Activated CD8-positive, alpha-beta memory T cell treated with anti-CD3 and anti-CD28 coated beads, Interleukin-2, amount 10 ng/mL, durations not matched to agents 7 days and 5 days (primary cell): ENCODE measurements around the gene SH2B3. TPM values are rescaled to one million over a fixed set of nuclear protein-coding genes. Genes with fewer than 3 reads are reported as not detected.

ENCODE experiments used
- ATAC-seq: fragments of 150-1000 bp; cut with Tn5 transposase; one replicate; pipeline ENCODE4 v1.10.0; 2021; ENCODE audit warnings: moderate library complexity
- CTCF ChIA-PET: fragments of 350-600 bp; sonication (Branson Sonifier 250); formaldehyde crosslinking; loops from one replicate; lab custom pipeline; 2021; ENCODE audit warnings: antibody characterized with exemption; lab: Charles Lee
- DNase-seq: peaks from one replicate; pipeline ENCODE4 v3.0.0-alpha.2; 2020
- H3K27ac Mint-ChIP-seq: one replicate; pipeline ENCODE4 v1.8.0; 2021; ENCODE audit warnings: mild to moderate bottlenecking, mixed read lengths
- H3K27me3 Mint-ChIP-seq: one replicate; pipeline ENCODE4 v1.8.0; 2021; ENCODE audit warnings: mixed read lengths
- H3K36me3 Mint-ChIP-seq: one replicate; pipeline ENCODE4 v1.8.0; 2021; ENCODE audit warnings: mild to moderate bottlenecking, mixed read lengths
- H3K4me1 Mint-ChIP-seq: one replicate; pipeline ENCODE4 v1.8.0; 2021; ENCODE audit warnings: mixed read lengths
- H3K4me3 Mint-ChIP-seq: one replicate; pipeline ENCODE4 v1.8.0; 2021; ENCODE audit warnings: mild to moderate bottlenecking, moderate library complexity, mixed read lengths
- H3K9me3 Mint-ChIP-seq: one replicate; pipeline ENCODE4 v1.8.0; 2022; ENCODE audit warnings: low read depth, mixed read lengths
- total RNA-seq, 2 experiments: library from RNA; stranded (reverse); gene quantifications; one replicate each; pipeline ENCODE4 v1.2.3, GENCODE V29; 2021

SH2B3 gene
- total RNA-seq, 2 experiments from 2014 or later, result 24.9 to 51.3 TPM

GRCh38 chr12:111446631-111447570 is 41.2 kb downstream of the SH2B3 start:
- H3K4me3 Mint-ChIP-seq, result no peak overlapping the region
- no peaks in the 10 kb centered on the region for H3K9me3 Mint-ChIP-seq
- CTCF ChIA-PET, result interaction anchor here (4.2 to 31.7 kb wide), 3 partner anchors 12 to 44 kb away, joined by 38 to 950 read pairs (median 44); partner anchors contain the start of gene SH2B3
- peaks cover 52% of the 10 kb centered on the region for H3K36me3 Mint-ChIP-seq
- H3K27me3 Mint-ChIP-seq, result no peaks in the 10 kb centered on the region
- DNase-seq (peak; percentile 34), ATAC-seq (no peak)
- no peak overlapping the region for H3K27ac Mint-ChIP-seq
- H3K4me1 Mint-ChIP-seq, result peaks cover 80% of the 10 kb centered on the region

- Mint-ChIP-seq H3K4me3 (no peak overlapping the region), H3K9me3 (no peaks in the 10 kb centered on the region), H3K36me3 (peaks cover 52% of the 10 kb centered on the region), H3K27me3 (no peaks in the 10 kb centered on the region), H3K4me1 (peaks cover 72% of the 10 kb centered on the region), H3K27ac (no peak overlapping the region)
- ATAC-seq (no peak), DNase-seq (peak; percentile 34)
- CTCF ChIA-PET, result interaction anchor here (1.0 to 31.7 kb wide), 3 partner anchors 17 to 45 kb away, joined by 3 to 950 read pairs (median 38); partner anchors contain the start of gene SH2B3
Measured at GRCh38 chr12:111447571-111448265, 42.0 kb downstream of the SH2B3 start.

- ATAC-seq (no peak), DNase-seq (peak; percentile 33)
- no peak overlapping the region for H3K27ac Mint-ChIP-seq
- H3K36me3 Mint-ChIP-seq, result peaks cover 48% of the 10 kb centered on the region
- peaks cover 65% of the 10 kb centered on the region for H3K4me1 Mint-ChIP-seq
- CTCF ChIA-PET, result interaction anchor here (1.0 to 31.7 kb wide), 6 partner anchors 10 to 45 kb away, joined by 3 to 950 read pairs (median 6); partner anchors contain the start of gene SH2B3
- H3K4me3 Mint-ChIP-seq, result no peak overlapping the region
- H3K9me3 Mint-ChIP-seq, result no peaks in the 10 kb centered on the region
- no peaks in the 10 kb centered on the region for H3K27me3 Mint-ChIP-seq
Measured at GRCh38 chr12:111448266-111448830, 42.6 kb downstream of the SH2B3 start.

GRCh38 chr12:111448846-111449790 is 43.4 kb downstream of the SH2B3 start:
- Mint-ChIP-seq H3K4me1 (peaks cover 58% of the 10 kb centered on the region), H3K4me3 (no peak overlapping the region), H3K9me3 (no peaks in the 10 kb centered on the region), H3K36me3 (peaks cover 49% of the 10 kb centered on the region), H3K27me3 (no peaks in the 10 kb centered on the region), H3K27ac (peak overlapping the region; percentile 22)
- ATAC-seq (no peak), DNase-seq (peak; percentile 34)
- CTCF ChIA-PET, result interaction anchor here (1.0 to 31.7 kb wide), 7 partner anchors 10 to 118 kb away, joined by 3 to 950 read pairs (median 6); partner anchors contain the start of gene SH2B3

GRCh38 chr12:111450676-111451075 is 45.0 kb downstream of the SH2B3 start:
- Mint-ChIP-seq H3K9me3 (no peaks in the 10 kb centered on the region), H3K36me3 (peaks cover 49% of the 10 kb centered on the region), H3K27ac (no peak overlapping the region), H3K27me3 (no peaks in the 10 kb centered on the region), H3K4me3 (no peak overlapping the region), H3K4me1 (peaks cover 54% of the 10 kb centered on the region)
- ATAC-seq (no peak), DNase-seq (no peak)
- CTCF ChIA-PET, result interaction anchor here (1.0 to 31.7 kb wide), 15 partner anchors 10 to 235 kb away, joined by 3 to 950 read pairs (median 13); partner anchors contain the start of genes ACAD10, BRAP and SH2B3

- no peak overlapping the region for H3K27ac Mint-ChIP-seq
- no peaks in the 10 kb centered on the region for H3K27me3 Mint-ChIP-seq
- H3K4me3 Mint-ChIP-seq, result no peak overlapping the region
- H3K9me3 Mint-ChIP-seq, result no peaks in the 10 kb centered on the region
- H3K4me1 Mint-ChIP-seq, result peaks cover 49% of the 10 kb centered on the region
- no peak for ATAC-seq
- H3K36me3 Mint-ChIP-seq, result peaks cover 51% of the 10 kb centered on the region
- no peak for DNase-seq
- CTCF ChIA-PET, result interaction anchor here (0.8 to 31.7 kb wide), 33 partner anchors 8 to 565 kb away, joined by 3 to 950 read pairs (median 6); partner anchors contain the start of genes ACAD10, BRAP, PHETA1 and SH2B3
Measured at GRCh38 chr12:111451232-111451631, 45.5 kb downstream of the SH2B3 start.

GRCh38 chr12:111451649-111452129 is 46.0 kb downstream of the SH2B3 start:
- CTCF ChIA-PET, result interaction anchor here (0.7 to 31.7 kb wide), 39 partner anchors 8 to 565 kb away, joined by 3 to 950 read pairs (median 5); partner anchors contain the start of genes ACAD10, BRAP, PHETA1 and SH2B3
- no peak overlapping the region for H3K27ac Mint-ChIP-seq
- peaks cover 45% of the 10 kb centered on the region for H3K4me1 Mint-ChIP-seq

GRCh38 chr12:111453071-111453989 is 47.6 kb downstream of the SH2B3 start:
- ATAC-seq (no peak), DNase-seq (no peak)
- H3K27me3 Mint-ChIP-seq, result no peaks in the 10 kb centered on the region
- H3K4me3 Mint-ChIP-seq, result no peak overlapping the region
- no peak overlapping the region for H3K27ac Mint-ChIP-seq
- peaks cover 39% of the 10 kb centered on the region for H3K36me3 Mint-ChIP-seq
- CTCF ChIA-PET, result interaction anchor here (1.7 to 31.7 kb wide), 5 partner anchors 8 to 75 kb away, joined by 3 to 950 read pairs (median 40); partner anchors contain the start of gene SH2B3
- H3K9me3 Mint-ChIP-seq, result no peaks in the 10 kb centered on the region
- peaks cover 41% of the 10 kb centered on the region for H3K4me1 Mint-ChIP-seq

More at GRCh38 chr12:111451649-111452129, 46.0 kb downstream of the SH2B3 start:
- Mint-ChIP-seq H3K9me3 (no peaks in the 10 kb centered on the region), H3K36me3 (peaks cover 48% of the 10 kb centered on the region), H3K27me3 (no peaks in the 10 kb centered on the region), H3K4me3 (no peak overlapping the region)
- peak; percentile 50 for ATAC-seq
- DNase-seq, result no peak

- no peaks in the 10 kb centered on the region for H3K9me3 Mint-ChIP-seq
- ATAC-seq (no peak), DNase-seq (no peak)
- CTCF ChIA-PET, result interaction anchor here (1.1 to 31.7 kb wide), 4 partner anchors 9 to 76 kb away, joined by 3 to 950 read pairs (median 4); partner anchors contain the start of gene SH2B3
- no peaks in the 10 kb centered on the region for H3K27me3 Mint-ChIP-seq
- H3K4me3 Mint-ChIP-seq, result no peak overlapping the region
- peaks cover 32% of the 10 kb centered on the region for H3K4me1 Mint-ChIP-seq
- H3K36me3 Mint-ChIP-seq, result peaks cover 29% of the 10 kb centered on the region
- no peak overlapping the region for H3K27ac Mint-ChIP-seq
Measured at GRCh38 chr12:111454311-111454710, 48.6 kb downstream of the SH2B3 start.

GRCh38 chr12:111454716-111455447 is 49.2 kb downstream of the SH2B3 start:
- Mint-ChIP-seq H3K36me3 (peaks cover 28% of the 10 kb centered on the region), H3K9me3 (no peaks in the 10 kb centered on the region), H3K27ac (no peak overlapping the region), H3K27me3 (no peaks in the 10 kb centered on the region), H3K4me3 (no peak overlapping the region), H3K4me1 (peaks cover 29% of the 10 kb centered on the region)
- CTCF ChIA-PET, result interaction anchor here (1.1 to 31.7 kb wide), 4 partner anchors 10 to 75 kb away, joined by 3 to 950 read pairs (median 4); partner anchors contain the start of gene SH2B3
- peak; percentile 39 for ATAC-seq
- no peak for DNase-seq
